ENCODE measurements around the gene COG4. TPM values are rescaled to one million over a fixed set of nuclear protein-coding genes. Genes with fewer than 3 reads are reported as not detected.

COG4 gene
- total RNA-seq, 1 experiment from 2014 or later: 54.2 TPM

GRCh38 chr16:70434484-70435260, 88.7 kb downstream of the COG4 start:
- POLR2A ChIA-PET: interaction anchor here (1.4 kb wide), 1 partner anchor 53 kb away, joined by 3 read pairs; no protein-coding TSS in a partner anchor

DNA sequence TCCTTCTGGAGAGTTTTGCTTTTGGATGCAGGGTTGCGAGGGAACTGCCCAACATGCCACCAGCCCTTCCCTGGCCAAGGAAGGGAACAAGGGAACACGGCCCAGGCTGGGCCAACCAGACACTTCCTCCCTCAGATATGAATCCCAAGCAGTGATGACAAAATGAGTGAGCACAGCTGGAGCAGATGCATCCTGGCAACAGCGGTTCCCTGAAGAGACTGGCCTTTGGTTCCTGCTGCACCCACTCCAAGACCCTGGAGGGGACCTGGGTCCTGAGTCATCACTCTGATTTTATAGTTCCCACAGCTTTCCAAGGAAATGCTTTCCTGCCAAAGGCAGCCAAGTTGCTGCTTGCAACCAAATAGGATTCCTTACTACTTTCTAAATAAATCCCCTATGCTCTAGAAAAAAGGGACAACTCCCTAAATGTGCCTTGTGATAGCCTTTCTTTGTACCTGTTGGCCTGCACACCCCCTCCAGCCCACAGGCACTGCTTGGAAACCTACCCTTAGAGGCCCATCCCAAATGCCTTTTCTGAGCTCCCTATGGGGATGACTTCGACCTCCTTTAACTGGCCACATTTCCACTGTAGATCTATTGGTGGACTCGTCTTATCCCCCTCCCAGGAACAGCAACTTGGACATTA, 89.8 kb downstream of the COG4 start:
- Histone ChIP-seq H3K4me2 (ENCODE audit: low read length) (peak overlapping the region; percentile 21), H3K27ac (ENCODE audit: low read depth, low read length) (no peak overlapping the region), H3K9ac (ENCODE audit: low read length) (no peak overlapping the region), H3K9me3 (ENCODE audit: control insufficient read depth in 1 of 2, insufficient read depth in 1 of 2, low read depth in 1 of 2, low read length in 2 of 2) (no peaks in the 10 kb centered on the region), H4K20me1 (ENCODE audit: insufficient read depth) (no peaks in the 10 kb centered on the region), H3K27me3 (ENCODE audit: insufficient read depth, low read length) (no peaks in the 10 kb centered on the region), H3K4me3 (replicated peaks in 1 of 2; ENCODE audit: low read depth in 1 of 2, low read length in 2 of 2) (no peak overlapping the region), H3K9me2 (ENCODE audit: insufficient read depth) (no peaks in the 10 kb centered on the region), H3K36me3 (ENCODE audit: control insufficient read depth in 1 of 2, insufficient read depth in 2 of 2, low read length in 2 of 2) (no peaks in the 10 kb centered on the region), H2AFZ (ENCODE audit: low read depth, low read length, poor library complexity, severe bottlenecking) (no peak overlapping the region), H3K4me1 (ENCODE audit: control insufficient read depth in 1 of 2, insufficient read depth in 2 of 2, low read length in 2 of 2) (peaks cover 50 to 71% of the 10 kb centered on the region in 2 experiments), H3K79me2 (ENCODE audit: insufficient read depth, low read length) (no peaks in the 10 kb centered on the region)
- ATAC-seq (no peak), DNase-seq (ENCODE audit: low read depth, low spot score) (no peak)
- BruUV-seq (replicated peaks): no TSS peak
- intact Hi-C loops (cut with micrococcal nuclease): no loop called here
- no peak for TF ChIP-seq CEBPB (IDR thresholded peaks at IDR 0.05; ENCODE audit: low read depth)
- TF ChIP-seq RAD21 (IDR thresholded peaks at IDR 0.05; ENCODE audit: low read depth): no peak
- no peak for TF ChIP-seq EZH2 (IDR thresholded peaks at IDR 0.05)
- RAD21 ChIA-PET (ENCODE audit: low non-redundant PET in 1 of 2, low total read pairs in 2 of 2, uncharacterized antibody in 2 of 2, unreplicated experiment in 2 of 2): interaction anchor here in 1 of 2 experiments (0.6 kb wide), 1 partner anchor 219 kb away, joined by 3 read pairs; no protein-coding TSS in a partner anchor
- POLR2A ChIA-PET: interaction anchor here (1.4 kb wide), 1 partner anchor 52 kb away, joined by 3 read pairs; no protein-coding TSS in a partner anchor
- CTCF ChIA-PET: interaction anchor here (1.1 kb wide), 1 partner anchor 20 kb away, joined by 3 read pairs; no protein-coding TSS in a partner anchor

More at GRCh38 chr16:70434484-70435260, 88.7 kb downstream of the COG4 start:
- ChIA-PET RAD21 (ENCODE audit: low non-redundant PET in 1 of 2, low total read pairs in 2 of 2, uncharacterized antibody in 2 of 2, unreplicated experiment in 2 of 2) (no interaction called here), CTCF (no interaction called here)
- Histone ChIP-seq H3K9ac (ENCODE audit: low read length) (no peak overlapping the region), H3K79me2 (ENCODE audit: insufficient read depth, low read length) (no peaks in the 10 kb centered on the region), H3K9me3 (ENCODE audit: control insufficient read depth in 1 of 2, insufficient read depth in 1 of 2, low read depth in 1 of 2, low read length in 2 of 2) (no peaks in the 10 kb centered on the region), H4K20me1 (ENCODE audit: insufficient read depth) (no peaks in the 10 kb centered on the region), H3K4me2 (ENCODE audit: low read length) (no peak overlapping the region), H3K9me2 (ENCODE audit: insufficient read depth) (no peaks in the 10 kb centered on the region), H3K36me3 (ENCODE audit: control insufficient read depth in 1 of 2, insufficient read depth in 2 of 2, low read length in 2 of 2) (no peaks in the 10 kb centered on the region), H2AFZ (ENCODE audit: low read depth, low read length, poor library complexity, severe bottlenecking) (no peak overlapping the region), H3K4me1 (ENCODE audit: control insufficient read depth in 1 of 2, insufficient read depth in 2 of 2, low read length in 2 of 2) (peaks cover 43 to 66% of the 10 kb centered on the region in 2 experiments), H3K27ac (ENCODE audit: low read depth, low read length) (no peak overlapping the region), H3K4me3 (replicated peaks in 1 of 2; ENCODE audit: low read depth in 1 of 2, low read length in 2 of 2) (no peak overlapping the region), H3K27me3 (ENCODE audit: insufficient read depth, low read length) (no peaks in the 10 kb centered on the region)
- TF ChIP-seq CBX3 (IDR thresholded peaks at IDR 0.05; ENCODE audit: low read depth): no peak
- no peak for TF ChIP-seq CEBPB (IDR thresholded peaks at IDR 0.05; ENCODE audit: low read depth)
- no peak for TF ChIP-seq MAX (IDR thresholded peaks at IDR 0.05)
- intact Hi-C loops (cut with micrococcal nuclease): loop anchor here (5.0 kb wide), 1 partner anchor 52 kb away; no protein-coding TSS in a partner anchor
- ATAC-seq: no peak
- no peak for DNase-seq (ENCODE audit: low read depth, low spot score)
- BruUV-seq (replicated peaks): no TSS peak
